Measurements from ENCODE around the gene HTR2B.
"Not testable (repeated sequence)": the region's sequence is repeated elsewhere in the genome, so short reads cannot be mapped to it uniquely, and the experiment has no call there.

Gene HTR2B

GRCh38 chr2:231093933-231094332 lies 30.9 kb downstream of the HTR2B start:
- DNase-seq (ENCODE audit: low spot score), result no peak

- DNase-seq (ENCODE audit: low spot score), result no peak
Observed at GRCh38 chr2:231088754-231089153, 36.1 kb downstream of the HTR2B start.

- no peak for DNase-seq (ENCODE audit: low spot score)
Observed at GRCh38 chr2:231084565-231084964, 40.3 kb downstream of the HTR2B start.

DNA sequence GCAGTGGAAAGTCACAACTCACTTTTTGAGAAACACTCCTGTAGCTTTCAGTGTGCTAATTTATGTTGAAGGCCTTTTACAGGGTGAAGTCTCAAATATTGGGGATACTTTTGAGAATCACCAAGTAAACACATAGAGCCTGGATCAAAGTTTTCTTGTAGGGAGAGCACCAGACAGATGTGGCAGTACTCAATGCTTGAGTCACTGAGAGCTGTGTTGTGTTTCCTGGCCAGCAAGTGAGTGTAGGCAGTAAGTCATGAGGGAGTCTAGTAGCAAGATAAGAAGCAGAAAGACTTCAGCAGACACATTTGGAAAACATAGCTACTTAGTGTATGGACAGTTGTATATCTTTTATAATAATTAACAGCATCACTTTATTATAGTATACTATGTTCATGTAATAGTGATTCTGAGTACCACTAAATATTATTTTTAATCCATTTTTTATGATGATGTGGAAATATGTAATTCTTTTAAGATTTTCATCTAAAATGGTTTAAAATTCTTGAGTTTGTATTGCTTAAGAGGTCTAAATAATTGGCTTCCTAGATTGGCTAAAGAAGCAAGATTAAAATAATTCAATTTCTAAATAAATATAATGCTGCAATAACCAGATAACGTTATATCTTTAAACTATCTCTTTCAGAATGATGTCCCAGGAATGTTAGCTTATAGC lies 55.3 kb downstream of the HTR2B start:
- DNase-seq (ENCODE audit: low spot score), result no peak

DNA sequence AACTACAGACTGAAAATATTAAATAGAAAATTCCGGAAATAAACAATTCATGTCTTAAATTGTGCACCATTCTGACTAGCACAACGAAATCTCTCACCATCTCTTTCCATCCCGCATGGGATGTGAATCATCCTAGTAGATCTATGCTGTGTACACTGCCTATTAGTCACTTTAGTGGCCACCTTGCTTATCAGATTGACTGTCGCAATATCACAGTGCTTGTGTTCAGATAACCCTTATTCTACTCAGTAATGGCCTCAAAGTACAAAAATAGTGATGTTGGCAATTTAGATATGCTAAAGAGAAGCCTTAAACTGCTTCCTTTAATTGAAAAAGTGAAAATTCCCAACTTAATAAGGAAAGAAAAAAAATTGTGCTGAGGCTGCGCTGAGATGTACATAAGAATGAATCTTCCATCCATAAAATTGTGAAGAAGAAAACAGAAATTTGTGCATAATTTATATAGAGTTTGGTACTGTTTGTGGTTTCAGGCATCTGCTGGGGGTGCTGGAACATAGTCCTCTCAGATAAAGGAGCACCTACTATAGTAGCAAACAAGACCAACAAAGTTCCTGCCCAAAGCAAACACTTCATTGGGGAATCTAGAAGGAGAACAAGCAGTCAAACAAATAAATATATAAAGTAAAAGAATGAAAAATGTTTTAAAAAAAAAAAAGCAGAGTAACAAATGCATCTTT lies 56.2 kb downstream of the HTR2B start:
- peak; percentile 7 for DNase-seq (ENCODE audit: low spot score)

DNA sequence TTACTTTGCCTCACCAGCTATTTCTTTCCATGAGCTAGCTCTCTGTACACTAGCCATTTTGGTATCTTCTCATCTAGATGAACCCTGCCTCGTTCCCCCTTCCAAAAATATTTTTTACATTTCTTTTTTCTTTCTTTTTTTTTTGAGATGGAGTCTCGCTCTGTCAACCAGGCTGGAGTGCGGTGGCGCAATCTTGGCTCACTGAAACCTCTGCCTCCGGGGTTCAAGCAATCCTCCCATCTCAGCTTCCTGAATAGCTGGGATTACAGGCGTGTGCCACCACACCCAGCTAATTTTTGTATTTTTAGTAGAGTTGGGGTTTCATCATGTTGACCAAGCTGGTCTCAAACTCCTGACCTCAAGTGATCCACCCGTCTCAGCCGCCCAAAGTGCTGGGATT lies 57.3 kb downstream of the HTR2B start:
- DNase-seq (ENCODE audit: low spot score), result not testable (repeated sequence)

GRCh38 chr2:231065966-231066365 lies 58.9 kb downstream of the HTR2B start:
- no peak for DNase-seq (ENCODE audit: low spot score)

GRCh38 chr2:231063347-231063746 lies 61.5 kb downstream of the HTR2B start:
- no peak for DNase-seq (ENCODE audit: low spot score)

DNA sequence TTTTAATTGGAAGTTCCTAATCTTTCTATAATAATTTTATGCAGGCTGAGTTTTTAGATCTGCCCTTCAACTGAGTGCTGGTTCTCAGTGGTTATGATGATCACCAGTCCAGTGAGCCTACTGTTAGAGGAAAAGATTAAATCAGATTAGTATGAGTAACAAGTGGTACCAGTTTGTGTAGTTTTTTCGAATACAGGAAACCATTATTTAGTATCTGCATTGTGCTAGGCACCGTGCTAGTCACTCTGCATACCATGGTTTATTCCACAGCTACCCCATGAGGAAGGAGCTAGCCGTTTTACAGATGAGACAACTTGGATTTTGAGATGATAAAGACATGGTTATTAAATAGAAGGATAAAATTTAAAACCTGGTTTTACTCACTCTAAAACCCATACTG lies 62.1 kb downstream of the HTR2B start:
- no peak for DNase-seq (ENCODE audit: low spot score)

DNA sequence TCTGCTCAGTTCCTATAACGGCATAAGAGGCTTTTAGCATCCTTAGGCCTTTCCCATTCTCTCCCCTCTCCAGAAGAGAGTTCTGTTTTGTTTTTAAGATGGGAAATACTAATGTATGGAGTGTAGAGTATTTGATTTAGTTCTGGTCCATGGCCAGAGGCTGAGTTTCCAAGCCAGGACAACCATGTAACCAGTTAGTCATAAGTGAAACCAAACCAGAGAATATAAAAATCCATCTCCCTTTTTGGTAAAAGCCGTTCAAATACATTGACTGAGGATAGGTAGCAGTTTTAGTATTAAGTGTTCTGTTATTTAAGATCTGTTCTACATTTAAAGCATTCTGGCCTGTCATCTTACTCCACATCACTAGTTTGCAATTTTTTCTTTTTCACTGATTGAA lies 65.1 kb downstream of the HTR2B start:
- no peak for DNase-seq (ENCODE audit: low spot score)

GRCh38 chr2:231058761-231059550 lies 65.9 kb downstream of the HTR2B start:
- no peak for DNase-seq (ENCODE audit: low spot score)
